Mesothelial cell of epicardium (in vitro differentiated cells): ENCODE data around the gene ENPP6. TPM values are rescaled to one million over a fixed set of nuclear protein-coding genes. Genes with fewer than 3 reads are reported as not detected.

Source experiments
- DNase-seq, 2 experiments: peaks; one replicate each; pipeline ENCODE4 v3.0.0; 2021; ENCODE audit warnings: low spot score in 2 of 2; ENCODE audit not compliant: unreplicated experiment in 2 of 2
- H3K27ac Mint-ChIP-seq: 2 replicates; pipeline ENCODE4 v1.8.0; 2021; ENCODE audit warnings: mixed read lengths
- H3K27me3 Mint-ChIP-seq: 2 replicates; pipeline ENCODE4 v1.8.0; 2021; ENCODE audit warnings: low read depth, mixed read lengths
- H3K36me3 Mint-ChIP-seq: 2 replicates; pipeline ENCODE4 v1.8.0; 2021; ENCODE audit warnings: mixed read lengths
- H3K4me1 Mint-ChIP-seq: 2 replicates; pipeline ENCODE4 v1.8.0; 2021; ENCODE audit warnings: mixed read lengths
- H3K4me3 Mint-ChIP-seq: 2 replicates; pipeline ENCODE4 v1.8.0; 2021; ENCODE audit warnings: mild to moderate bottlenecking, moderate library complexity, mixed read lengths
- H3K9me3 Mint-ChIP-seq: 2 replicates; pipeline ENCODE4 v1.8.0; 2021; ENCODE audit warnings: mixed read lengths
- total RNA-seq: library from RNA; stranded (reverse); gene quantifications from 3 replicates; pipeline ENCODE4 v1.2.1, GENCODE V29; 2021
- TF ChIP-seq, protein P1 (sequence below): fragments of 200-600 bp; sonication (generic); IDR thresholded peaks from one replicate; pipeline ENCODE4 v1.5.0; 2021; ENCODE audit warnings: antibody characterized with exemption; ENCODE audit not compliant: unreplicated experiment

Gene ENPP6
- total RNA-seq, 1 donor from 2014 or later: 0.11 TPM

DNA sequence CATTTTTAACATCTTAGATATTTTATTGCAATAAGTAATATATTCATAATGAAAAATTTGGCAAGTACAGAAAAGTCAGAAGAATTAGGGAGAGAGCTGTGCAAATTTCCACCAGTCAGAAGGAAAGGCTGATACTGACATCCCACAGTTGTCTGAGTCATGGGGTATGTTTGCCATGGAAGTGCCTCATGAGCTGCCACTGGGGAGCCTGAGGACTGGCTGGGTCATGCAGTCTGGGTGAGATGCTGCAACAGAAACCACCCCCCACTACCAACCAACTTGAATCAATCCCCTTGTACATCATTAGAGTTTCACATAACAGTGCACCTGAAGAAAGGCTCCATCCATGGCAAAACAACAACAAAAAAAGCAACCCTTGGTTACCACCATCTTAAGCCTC is 45.2 kb upstream of the ENPP6 start:
- Mint-ChIP-seq H3K36me3 (no peaks in the 10 kb centered on the region), H3K4me1 (no peaks in the 10 kb centered on the region), H3K9me3 (no peaks in the 10 kb centered on the region), H3K27ac (no peak overlapping the region), H3K27me3 (peaks cover 5% of the 10 kb centered on the region), H3K4me3 (no peak overlapping the region)
- TF ChIP-seq, protein P1, sequence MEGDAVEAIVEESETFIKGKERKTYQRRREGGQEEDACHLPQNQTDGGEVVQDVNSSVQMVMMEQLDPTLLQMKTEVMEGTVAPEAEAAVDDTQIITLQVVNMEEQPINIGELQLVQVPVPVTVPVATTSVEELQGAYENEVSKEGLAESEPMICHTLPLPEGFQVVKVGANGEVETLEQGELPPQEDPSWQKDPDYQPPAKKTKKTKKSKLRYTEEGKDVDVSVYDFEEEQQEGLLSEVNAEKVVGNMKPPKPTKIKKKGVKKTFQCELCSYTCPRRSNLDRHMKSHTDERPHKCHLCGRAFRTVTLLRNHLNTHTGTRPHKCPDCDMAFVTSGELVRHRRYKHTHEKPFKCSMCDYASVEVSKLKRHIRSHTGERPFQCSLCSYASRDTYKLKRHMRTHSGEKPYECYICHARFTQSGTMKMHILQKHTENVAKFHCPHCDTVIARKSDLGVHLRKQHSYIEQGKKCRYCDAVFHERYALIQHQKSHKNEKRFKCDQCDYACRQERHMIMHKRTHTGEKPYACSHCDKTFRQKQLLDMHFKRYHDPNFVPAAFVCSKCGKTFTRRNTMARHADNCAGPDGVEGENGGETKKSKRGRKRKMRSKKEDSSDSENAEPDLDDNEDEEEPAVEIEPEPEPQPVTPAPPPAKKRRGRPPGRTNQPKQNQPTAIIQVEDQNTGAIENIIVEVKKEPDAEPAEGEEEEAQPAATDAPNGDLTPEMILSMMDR: no peak
- no peak for DNase-seq

DNA sequence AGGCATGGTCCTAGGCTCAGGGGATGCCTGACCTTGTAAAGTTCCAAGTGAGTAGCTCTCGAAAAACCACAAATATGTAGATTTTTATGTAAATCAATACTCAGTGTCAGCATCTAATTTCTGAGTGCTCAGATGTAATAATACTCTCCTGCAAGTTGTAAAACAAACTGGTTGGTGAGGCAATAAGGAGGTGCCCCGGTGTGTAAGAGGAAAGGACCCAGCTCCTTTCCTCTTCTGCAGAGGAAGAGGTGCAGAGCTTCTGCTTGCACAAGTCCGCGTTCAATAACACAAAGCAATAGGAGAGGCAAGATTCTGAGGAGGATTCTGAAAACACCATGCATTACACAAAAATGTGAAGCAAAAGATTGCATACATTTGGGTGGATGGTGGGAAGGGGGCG is 43.6 kb upstream of the ENPP6 start:
- Mint-ChIP-seq H3K27ac (no peak overlapping the region), H3K36me3 (no peaks in the 10 kb centered on the region), H3K4me3 (no peak overlapping the region), H3K4me1 (peaks cover 2% of the 10 kb centered on the region), H3K27me3 (peaks cover 1% of the 10 kb centered on the region), H3K9me3 (no peaks in the 10 kb centered on the region)
- DNase-seq: no peak
- TF ChIP-seq, protein P1: no peak

DNA sequence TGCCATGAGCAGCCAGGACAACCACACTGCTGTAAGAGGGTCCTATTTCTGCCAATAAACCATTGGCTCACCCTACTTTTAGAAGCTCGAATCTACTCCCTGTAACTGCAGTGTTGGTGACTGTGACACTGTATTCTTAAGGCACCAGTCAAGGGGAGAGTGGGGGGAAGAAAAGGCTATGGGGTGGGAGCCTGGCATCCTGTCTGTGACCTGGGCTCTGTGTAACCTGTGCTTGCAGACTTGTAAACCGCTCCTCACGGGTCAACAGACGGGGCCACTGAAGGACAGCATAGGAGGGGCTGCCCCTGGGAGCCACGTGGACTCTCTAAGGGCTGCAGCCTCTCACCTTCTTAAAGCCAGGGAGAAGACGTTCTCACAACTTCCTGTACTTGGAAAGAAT is 42.2 kb upstream of the ENPP6 start:
- Mint-ChIP-seq H3K4me1 (peaks cover 2% of the 10 kb centered on the region), H3K4me3 (no peak overlapping the region), H3K27ac (no peak overlapping the region), H3K9me3 (no peaks in the 10 kb centered on the region), H3K27me3 (no peaks in the 10 kb centered on the region), H3K36me3 (no peaks in the 10 kb centered on the region)
- DNase-seq: no peak
- TF ChIP-seq, protein P1: no peak

DNA sequence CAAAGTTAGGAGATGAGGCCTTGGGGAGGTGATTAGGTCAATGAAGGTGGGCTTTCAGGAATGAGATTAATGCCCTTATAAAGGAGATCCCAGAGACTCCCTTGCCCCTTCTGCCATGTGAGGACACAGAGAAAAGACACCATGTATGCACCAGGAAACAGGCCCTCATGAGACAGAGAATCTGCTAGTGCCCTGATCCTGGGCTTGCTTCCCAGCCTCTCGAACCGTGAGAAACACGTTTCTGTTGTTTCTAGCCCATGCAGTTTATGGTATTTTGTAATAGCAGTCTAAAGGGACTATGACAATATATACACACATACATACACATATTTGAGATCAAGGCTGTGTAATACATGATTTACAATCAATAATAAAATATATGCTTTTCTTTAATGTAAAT is 41.4 kb upstream of the ENPP6 start:
- Mint-ChIP-seq H3K27ac (no peak overlapping the region), H3K36me3 (no peaks in the 10 kb centered on the region), H3K4me3 (no peak overlapping the region), H3K27me3 (no peaks in the 10 kb centered on the region), H3K9me3 (no peaks in the 10 kb centered on the region), H3K4me1 (peaks cover 2% of the 10 kb centered on the region)
- TF ChIP-seq, protein P1: no peak
- DNase-seq: no peak

DNA sequence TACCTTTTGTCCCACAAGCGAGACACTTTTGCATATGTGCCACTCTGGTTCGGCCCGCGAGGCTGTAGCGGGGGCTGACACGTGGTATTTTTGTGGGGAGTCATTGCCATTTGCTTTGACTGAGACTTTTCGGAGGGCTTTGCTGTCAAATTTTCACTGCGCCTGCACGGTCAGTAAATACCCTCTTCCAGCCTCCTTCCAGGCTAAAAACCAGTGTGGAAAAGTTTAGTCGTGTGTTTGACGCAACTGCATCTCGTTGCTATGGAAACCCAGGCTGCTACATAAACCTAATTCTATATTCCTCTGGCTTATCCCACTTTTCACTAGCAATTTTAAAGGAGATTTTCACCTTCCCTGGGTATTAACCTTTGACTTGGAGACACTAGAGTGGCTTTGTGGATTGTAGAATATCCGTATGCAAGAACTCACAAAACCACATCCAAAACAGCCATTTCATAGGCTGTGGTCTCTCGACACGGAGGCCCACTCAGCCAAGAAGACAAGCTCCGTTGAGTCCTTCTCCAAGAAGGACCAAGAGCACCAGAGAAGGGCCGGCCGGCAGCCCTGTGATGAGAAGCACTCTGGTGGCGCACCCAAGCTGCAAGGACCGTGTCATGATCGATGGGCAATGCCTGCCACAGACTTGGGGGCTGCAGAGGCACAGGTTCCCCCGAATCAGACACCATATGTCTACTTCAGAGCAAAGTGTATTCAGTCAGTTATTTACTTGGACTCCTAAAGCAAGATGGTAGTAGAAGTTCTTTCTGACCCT is 38.4 kb upstream of the ENPP6 start:
- Mint-ChIP-seq H3K4me3 (no peak overlapping the region), H3K4me1 (peaks cover 2% of the 10 kb centered on the region), H3K9me3 (peaks cover 3% of the 10 kb centered on the region), H3K27ac (no peak overlapping the region), H3K27me3 (no peaks in the 10 kb centered on the region), H3K36me3 (no peaks in the 10 kb centered on the region)
- DNase-seq: no peak
- TF ChIP-seq, protein P1: no peak
